ENCODE measurements around the gene FAM151A. TPM values are rescaled to one million over a fixed set of nuclear protein-coding genes. Genes with fewer than 3 reads are reported as not detected.

The FAM151A gene
- not detected in 2 replicates for total RNA-seq (2014; rRNA removed; shearing (Covaris generic))

DNA sequence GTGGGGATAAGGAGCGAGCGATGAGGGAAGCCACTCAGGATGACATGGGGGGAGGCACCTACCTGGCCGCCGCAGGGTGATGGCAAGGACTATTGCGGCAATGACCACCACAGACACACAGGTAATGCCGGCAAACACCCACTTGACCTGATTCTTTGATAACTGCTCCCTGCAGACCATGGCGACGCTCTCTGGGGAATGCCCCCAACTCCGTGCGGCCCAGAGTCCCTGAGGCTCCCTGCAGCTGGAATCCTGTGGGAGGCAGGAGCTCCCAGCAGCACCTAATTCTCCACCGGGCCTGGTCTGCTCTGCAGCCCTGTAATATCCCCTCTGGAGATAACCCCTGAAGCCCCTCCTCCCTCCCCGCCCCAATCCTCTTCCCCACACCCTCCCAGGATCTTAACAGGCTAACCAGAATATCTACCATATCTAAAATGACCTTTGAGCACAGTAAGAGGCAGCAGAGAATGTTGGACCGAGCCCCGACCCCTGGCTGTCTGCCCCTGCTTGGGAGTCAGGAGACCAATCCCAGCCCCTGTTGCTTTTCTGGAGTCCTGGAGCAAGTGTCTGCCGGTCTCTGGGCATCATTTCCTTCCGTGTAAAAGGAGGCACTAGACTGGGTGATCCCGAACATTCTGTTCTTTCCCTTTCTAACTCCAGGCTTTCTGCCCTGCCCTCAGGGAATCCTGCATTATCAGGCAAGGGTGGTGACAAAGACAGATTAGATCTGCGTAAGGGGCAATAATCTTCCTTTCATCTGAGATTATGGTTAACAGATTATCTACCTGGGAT, at the start of gene FAM151A:
Gene FAM151A (minus strand): TSS at position 310 of the 792 bp plus-strand sequence. CDS start 130 bp downstream, at position 180.
- no peak for DNase-seq (ENCODE audit: low read depth)

DNA sequence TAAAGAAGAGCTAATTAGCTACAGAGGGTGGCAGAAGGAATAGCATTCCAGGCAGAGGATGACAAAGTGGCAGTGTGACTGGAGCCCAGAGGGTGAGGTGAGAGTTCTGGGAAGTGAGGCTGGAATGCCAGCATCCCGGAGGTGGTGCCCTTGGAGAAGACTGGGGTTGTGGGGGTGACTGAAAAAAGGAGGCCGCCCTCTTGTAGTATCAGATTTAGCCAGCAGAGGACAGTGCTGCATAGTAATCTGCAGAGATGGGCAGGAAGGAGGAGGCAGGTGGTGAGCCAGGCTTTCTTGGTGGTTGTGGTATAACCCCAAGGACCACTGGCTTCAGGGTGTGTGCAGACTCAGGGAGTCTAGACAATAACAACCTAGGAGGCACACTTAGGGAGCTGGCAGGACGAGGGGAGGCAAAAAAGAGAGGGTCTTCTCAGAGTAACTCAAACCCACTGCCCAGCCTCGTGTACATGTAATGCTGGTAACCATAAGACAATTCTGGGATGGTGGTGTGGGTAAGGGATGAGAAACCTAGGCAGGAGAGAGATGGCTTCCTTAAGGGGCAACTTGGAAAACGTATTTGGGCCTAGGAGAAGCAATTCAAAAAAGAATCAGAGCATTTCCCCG, 48.8 kb upstream of the FAM151A start:
- peak; percentile 41 for DNase-seq (ENCODE audit: low read depth)

DNA sequence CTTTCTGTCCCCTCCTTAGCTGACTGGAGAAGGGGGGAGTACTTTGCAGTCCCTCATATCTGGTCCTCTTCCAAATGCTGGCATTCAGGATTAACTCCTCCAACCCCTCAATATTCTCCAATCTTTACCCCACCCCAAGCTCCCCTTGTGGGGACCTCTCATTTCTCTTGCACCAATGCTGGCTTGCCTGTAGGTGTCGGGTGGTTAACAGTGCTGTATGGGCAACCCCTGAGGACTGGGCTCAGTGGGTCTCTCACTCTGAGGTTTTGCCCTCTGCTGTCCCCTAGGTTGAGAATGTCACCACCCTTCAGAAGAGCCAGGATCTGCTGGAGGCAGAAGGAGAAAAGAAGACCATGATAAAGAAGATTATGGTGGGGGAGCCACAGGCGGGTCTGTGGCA, 45.2 kb upstream of the FAM151A start:
- DNase-seq (ENCODE audit: low read depth), result no peak

DNA sequence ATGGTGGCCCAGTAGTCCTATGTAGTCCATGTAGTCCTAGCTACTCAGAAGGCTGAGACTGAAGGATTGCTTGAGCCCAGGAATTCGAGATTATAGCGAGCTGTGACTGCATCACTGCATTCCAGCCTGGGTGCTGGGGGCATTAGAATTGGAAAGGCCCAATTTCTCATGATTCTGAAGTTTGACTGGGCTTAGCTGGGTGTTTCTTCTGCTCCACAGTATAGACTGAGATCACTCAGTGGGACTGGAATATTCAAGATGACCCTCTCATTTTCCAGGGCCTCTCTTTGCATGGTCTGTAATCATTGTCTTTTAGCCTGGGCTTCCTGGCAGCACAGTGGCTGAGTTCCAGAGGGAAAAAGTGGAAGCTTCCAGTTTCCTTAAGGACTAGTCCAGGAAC, 44.5 kb upstream of the FAM151A start:
- no peak for DNase-seq (ENCODE audit: low read depth)

DNA sequence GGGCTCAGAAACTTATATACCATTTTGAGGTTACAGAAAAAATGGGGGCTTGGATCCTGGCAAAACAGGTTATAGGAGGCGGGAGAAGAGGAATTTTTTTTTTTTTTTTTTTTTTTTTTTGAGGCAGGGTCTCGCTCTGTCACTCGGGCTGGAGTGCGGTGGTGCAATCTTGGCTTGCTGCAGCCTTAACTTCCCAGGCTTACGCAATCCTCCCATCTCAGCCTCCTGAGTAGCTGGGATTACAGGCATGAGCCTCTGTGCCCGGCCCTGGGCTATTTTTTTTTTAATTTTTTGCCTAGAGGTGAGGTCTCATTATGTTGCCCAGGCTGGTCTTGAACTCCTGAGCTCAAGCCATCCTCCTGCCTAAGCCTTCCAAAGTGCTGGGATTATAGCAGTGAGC, 43.0 kb upstream of the FAM151A start:
- no peak for DNase-seq (ENCODE audit: low read depth)

DNA sequence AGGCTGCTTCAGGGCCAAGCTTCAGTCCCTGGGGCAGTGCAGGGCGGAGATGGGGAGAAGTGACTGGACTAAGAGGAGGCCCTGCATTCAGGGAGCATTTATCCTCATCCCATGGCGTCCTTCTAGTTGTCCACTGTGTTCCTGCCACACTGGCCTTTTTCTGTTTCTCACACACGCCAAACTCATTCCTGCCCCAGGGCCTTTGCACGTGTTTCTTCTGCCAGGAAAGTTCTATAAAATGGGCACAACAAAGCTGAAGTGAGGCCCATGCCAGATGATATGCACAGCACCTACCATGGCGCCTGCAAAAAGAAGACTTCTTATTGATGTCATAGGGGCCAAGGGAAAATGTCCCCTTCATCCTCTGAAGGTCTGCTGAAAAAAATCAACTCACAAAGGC, 42.5 kb upstream of the FAM151A start:
- DNase-seq (ENCODE audit: low read depth), result no peak

DNA sequence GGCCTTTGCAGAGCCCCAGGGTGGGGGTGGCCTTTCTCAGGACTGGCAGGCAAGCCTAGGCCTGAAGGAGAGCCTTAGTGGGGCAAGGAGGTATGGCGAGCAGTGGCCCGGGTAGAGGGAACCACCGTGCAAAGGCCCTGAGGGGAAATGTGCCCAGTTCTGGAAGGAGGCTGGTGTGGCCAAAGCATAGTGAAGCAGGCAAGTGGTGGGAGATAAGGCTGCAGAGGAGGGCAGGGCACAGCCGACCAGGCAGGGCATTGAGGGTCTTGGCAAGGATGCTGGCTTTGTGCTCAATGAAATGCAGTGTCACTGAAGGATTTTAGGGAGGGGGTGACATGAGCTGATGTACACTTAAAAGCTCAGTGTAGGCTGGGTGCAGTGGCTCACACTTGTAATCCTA, 41.0 kb upstream of the FAM151A start:
- DNase-seq (ENCODE audit: low read depth), result no peak

DNA sequence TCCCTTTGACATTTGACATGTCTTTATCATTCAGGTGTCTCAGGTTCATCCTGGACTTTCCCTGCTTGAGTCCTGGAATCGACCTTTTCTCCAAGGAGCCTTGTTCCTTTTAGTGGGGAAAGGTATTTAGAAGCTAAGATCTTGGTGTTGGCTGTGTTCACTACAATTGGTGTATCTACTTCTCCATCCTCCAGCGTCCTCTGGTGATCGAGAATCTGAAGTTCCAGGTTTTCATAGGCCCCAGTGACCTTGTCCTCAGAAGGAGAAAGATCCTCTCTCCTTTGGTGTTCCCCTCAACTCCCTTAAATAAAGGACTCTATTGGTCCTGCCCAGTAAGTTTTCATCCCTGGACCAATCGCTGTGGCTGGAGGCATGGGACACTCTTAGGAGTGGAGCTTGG, 40.4 kb upstream of the FAM151A start:
- DNase-seq (ENCODE audit: low read depth), result no peak

DNA sequence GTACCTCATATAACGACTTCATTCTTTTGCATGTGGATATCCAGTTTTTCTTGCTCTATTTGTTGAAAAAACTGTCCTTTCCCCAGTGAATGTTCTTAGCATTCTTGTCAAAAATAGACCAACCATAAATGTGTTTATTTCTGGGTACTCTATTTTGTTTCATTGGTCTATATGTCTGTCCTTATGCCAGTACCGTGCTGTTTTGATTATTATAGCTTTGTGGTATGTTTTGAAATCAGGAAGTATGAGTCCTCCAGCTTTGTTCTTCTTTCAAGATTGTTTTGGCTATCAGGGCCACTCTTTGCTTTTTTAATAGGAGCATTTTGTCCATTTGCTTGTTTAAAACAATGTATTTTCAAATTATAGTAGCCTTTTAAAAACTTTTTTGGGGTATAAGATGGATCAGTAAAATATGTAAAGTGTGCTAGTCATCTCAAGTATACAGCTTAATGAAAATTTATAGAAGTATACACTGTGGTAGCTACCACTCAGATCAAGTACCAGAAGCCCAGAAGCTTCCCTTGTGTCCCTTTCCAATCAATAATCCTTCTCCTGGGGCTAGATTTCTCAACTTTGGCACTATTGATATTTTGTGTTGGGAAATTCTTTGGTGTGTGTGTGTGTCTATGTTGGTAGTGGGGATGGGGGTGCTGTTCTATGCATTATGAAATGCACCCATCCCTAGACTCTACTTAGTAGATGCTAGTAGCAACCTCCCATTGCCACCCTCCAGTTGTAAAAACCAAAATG, 35.0 kb upstream of the FAM151A start:
- no peak for DNase-seq (ENCODE audit: low read depth)

DNA sequence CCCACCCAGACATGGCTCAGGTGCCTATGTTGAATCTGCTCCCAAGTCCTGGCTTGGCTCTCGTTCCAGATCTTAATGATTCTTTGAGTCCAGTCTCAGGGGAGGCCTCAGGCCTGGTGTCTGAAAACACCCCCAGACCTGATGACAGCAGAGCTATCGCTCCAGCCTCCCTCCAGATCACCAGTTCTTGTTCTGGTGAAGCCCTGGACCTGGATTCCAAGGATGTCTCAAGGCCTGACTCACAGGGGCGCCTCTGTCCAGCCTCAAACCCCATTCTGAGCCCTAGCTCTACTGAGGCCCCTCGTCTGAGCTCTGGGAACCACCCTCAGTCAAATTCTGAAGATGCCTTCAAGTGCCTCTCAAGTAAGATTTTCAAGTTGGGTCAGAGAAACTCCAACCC, 29.7 kb upstream of the FAM151A start:
- DNase-seq (ENCODE audit: low read depth), result no peak

DNA sequence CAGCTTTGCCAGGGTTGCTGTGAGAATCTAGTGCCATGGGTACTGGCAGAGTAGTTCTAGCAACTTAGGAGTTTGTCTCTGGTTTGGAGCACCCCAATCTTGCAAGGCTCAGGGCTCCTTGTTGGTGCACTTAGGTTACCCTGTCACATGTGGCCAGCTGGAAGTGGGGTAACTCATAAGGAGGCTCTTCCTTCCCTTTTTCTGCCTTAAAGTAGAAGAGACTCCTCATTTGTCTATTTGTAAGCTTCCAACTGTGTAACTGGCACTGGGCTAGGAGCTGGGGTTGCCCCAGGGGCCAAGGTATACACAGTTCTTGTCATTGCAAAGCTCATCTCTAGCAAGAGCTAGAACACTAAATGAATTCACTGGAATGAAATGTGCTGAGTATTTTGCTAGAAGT, 28.8 kb upstream of the FAM151A start:
- DNase-seq (ENCODE audit: low read depth), result no peak

DNA sequence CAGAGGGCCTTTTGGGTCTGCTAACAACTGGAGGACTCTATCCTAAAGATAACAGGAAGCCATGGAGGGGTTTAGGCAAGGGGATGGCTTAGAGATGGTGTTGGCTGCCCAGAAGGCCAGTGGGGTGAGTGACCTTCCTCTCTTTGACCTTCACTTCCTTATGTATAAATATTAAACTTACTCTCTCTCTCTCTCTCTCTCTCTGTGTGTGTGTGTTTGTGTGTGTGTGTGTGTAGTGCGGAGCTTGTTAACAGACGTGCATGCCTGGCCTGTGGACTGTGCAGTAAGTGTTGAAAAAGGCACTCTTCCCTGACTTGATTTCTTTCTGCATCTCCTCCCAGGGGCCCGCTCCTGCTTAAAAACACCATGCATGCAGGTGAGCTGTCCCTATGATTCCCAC, 28.3 kb upstream of the FAM151A start:
- DNase-seq (ENCODE audit: low read depth), result no peak

DNA sequence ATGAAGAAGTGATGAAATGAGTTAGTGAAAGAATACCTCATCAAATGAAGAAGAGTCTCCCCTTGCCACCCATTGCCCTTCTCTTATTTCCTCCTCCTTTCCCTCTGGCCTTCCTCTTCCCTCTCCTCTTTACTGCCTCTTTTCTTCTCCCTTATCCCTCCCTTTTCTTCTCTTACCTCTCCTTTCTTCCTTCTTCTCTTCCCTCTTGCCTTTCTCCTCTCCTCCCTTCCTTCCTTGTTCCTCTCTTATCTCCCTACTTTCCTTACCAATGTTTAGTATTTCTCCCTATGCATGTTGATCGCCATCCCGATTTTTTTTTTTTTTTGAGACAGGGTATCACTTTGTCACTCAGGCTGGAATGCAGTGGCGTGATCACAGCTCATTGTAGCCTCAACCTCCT, 27.1 kb upstream of the FAM151A start:
- no peak for DNase-seq (ENCODE audit: low read depth)

DNA sequence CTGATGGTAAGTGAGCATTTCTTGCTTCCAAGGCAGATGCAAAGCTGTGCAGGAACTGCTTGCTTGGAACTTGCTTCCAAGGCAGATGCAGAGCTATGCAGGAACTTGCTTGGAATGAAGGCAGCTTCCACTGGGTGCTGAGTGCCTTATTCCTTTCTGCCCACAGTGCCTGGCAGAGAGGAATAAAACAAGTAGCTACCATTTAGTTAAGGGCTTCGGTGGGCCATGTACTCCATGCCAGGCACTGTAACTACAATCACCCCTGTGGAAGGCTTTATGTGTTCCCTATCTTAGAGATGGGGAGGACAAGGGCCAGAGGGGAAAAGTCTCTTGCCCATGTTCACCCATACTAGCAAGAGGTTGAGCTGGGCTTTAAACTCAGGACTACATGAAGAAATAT, 26.6 kb upstream of the FAM151A start:
- no peak for DNase-seq (ENCODE audit: low read depth)

DNA sequence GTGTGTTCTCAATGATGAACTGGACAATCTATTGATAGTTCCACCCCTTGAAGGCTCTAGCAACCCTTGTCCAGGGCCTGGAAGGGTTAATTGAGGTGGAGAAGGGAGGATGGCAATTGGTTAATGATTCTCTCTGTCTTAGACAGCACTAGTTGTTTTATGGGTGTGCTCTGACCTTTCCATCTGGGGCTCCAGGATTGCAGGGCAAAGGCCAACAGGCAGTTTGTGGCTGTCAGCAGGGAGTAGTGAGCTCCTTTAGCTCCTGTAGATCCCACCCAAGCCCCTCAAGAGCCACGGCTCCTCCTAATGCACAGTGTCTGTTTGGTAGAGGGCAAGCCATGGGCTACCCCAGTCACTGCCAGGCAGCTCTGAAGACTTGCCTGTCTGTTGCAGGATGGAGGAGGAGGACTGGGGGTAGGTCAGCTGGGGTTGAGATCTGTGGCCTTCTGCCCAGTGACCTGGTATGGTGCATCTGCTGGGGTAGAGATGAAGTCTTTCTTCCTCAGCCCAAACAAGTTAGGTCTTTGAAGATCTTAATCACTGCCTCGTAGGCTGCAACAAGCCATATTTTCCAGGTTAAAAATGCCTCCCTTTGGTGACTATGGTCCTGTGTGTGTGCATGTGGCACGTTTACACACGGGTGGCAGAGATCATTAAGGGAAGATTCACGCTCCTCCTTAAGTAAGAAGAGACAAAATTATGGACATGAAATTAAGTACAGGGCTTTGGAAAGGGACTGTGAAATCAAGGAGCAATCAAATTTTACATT, 26.0 kb upstream of the FAM151A start:
- no peak for DNase-seq (ENCODE audit: low read depth)

DNA sequence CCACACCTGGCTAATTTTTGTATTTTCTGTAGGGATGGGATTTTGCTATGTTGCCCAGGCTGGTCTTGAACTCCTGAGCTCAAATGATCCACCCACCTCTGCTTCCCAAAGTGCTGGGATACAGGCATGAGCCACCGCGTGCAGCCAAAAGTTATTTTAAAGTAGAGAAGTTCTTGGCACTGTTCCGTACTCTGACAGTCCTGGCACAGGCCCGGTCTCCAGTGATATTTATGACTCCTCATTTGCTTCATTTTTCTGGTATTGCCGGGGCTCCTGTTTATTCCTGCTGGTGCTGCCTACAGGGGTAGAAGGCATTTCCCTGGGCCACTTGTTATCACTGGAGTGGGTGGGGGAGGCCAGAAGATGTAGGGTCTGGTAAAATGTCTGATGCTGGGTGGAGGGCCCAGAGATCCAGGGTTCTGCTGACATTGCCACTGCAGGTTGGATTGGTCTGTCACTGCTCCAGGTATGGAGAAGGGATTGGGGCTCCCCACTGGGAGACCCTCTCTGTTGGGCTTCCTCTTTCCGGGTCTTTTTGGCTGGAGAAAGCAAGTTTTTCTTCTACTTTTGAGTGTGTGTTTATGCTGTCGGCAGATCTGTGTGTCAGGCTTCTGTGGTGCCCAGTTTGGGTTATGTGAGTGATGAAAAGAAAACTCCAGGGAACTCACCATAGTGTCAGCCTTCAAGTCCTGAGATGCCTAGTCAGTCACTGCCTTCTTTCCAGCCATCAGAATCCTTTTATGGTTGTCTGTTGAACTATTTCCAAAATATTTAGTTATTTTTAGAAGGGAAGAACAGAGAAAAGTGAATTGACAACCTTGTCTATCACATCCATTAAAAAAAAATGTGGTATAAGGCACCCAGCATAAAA, 22.7 kb upstream of the FAM151A start:
- DNase-seq (ENCODE audit: low read depth), result no peak

DNA sequence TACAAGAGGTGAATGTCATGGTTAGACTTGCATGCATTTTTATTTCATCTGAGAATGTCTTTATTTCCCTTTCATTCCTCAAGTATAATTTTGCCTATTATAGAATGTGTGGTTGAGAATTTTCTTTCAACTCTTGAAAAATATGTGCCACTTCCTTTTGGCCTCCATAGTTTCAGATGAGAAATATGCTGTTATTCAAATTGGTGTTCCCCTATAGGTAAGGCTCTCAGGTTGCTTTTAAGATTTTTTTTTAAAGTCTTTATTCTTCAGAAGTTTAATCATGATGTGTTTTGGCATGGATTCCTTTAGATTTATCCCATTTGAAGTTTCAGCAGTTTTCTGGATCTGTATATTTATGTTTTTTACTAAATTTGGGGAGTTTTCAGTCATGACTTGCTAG, 20.4 kb upstream of the FAM151A start:
- no peak for DNase-seq (ENCODE audit: low read depth)

DNA sequence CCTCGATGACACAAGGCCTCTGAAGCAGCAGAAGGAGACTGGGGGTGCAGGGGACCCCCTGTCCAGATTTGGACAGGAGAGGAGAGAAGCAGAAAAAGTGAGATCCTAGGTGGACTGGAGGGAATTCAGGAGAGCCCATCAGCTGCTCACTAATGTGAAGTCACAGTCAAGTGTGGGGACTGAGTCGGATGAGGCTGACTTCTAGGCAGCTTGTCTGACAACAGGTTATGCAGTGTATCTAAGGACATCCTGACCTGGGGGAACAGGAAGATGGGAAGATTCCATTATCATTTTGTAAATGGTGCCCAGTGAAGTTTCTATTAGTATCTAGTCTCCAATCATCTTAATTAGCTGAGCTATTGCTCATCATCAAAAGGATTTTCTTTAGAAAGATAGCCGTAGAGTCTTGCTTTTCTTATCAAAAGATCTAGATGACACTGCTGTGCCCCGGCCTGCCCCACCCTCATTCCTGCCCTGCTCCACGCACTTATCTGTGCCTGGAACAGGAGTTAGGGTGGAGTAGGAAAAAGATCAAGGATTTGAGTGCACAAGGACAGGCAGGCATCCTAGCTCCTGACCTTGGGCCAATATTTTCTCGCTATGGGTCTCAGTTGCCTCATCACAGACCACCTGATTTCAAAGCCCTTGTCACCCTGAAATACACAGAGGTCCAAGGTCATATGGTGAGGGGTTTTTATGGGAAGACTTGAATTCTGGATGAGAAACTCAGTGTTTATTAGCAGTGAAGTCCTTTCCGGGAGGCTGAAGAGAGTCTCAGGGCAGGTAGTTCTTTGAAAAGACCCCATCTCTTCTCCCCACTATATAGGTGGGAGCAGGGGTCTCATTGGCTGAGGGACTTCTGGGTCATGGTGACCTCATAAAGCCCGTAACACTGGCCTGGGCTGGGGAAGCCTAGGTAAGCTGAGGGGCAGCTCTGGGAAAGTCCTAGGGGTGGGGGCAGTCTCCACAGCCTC, 17.8 kb upstream of the FAM151A start, which contains the start of gene MROH7:
Gene MROH7 (plus strand): TSS at position 924 of the 974 bp plus-strand sequence. CDS start 11,141 bp downstream, outside the sequence.
- no peak for DNase-seq (ENCODE audit: low read depth)

DNA sequence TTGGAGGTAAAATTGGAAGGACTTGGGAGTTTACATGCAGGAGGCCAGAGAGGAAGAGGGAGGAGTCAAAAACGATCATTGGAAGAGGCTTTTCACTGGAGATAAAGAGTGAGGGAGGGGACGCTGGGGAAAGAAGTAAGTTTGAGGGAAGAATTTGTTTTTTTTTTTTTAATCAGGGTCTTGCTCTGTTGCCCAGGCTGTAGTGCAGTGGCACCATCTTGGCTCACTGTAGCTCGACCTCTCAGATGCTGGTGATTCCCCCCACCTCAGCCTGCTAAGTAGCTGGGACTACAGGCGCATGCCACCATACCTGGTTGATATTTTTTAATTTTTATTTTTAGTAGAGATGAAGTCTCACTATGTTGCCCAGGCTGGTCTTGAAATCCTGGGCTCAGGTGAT, 17.0 kb upstream of the FAM151A start:
- DNase-seq (ENCODE audit: low read depth), result no peak

Measured in RPMI7951 (cell line).